Panc1 (cell line): ENCODE results near the gene FRMPD2. TPM values are rescaled to one million over a fixed set of nuclear protein-coding genes. Genes with fewer than 3 reads are reported as not detected.

Experiments
- ATAC-seq: fragments of 200-7000 bp; cut with Tn5 transposase; 2 replicates; pipeline ENCODE4 v1.9.1; 2020; ENCODE audit warnings: mild to moderate bottlenecking, moderate library complexity
- BruUV-seq: library from RNA; stranded (reverse); fragments of 400-500 nt; replicated peaks from 2 replicates; lab custom pipeline; 2021; lab: Mats Ljungman, UMichigan
- CTCF ChIA-PET: fragments of 300-600 bp; sonication (Branson Sonifier 250); formaldehyde crosslinking; loops from one replicate; lab custom pipeline; 2022; ENCODE audit warnings: antibody characterized with exemption; lab: Charles Lee
- POLR2A ChIA-PET: fragments of 300-600 bp; sonication (Branson Sonifier 250); formaldehyde crosslinking; loops from one replicate; lab custom pipeline; 2022; ENCODE audit warnings: antibody characterized with exemption; lab: Charles Lee
- DNase-seq: peaks from one replicate; pipeline ENCODE4 v3.0.0-alpha.2; 2010; ENCODE audit warnings: low read depth, low spot score
- H3K27ac ChIP-seq: 2 replicates; pipeline ENCODE4 v1.5.1; 2011; ENCODE audit warnings: mild to moderate bottlenecking, low read length, inconsistent platforms
- H3K27me3 ChIP-seq: fragments of 200-500 bp; sonication (Bioruptor generic); 2 replicates; pipeline ENCODE4 v1.6.0; 2014; ENCODE audit warnings: low read length, inconsistent platforms; ENCODE audit not compliant: control insufficient read depth, insufficient read depth
- H3K36me3 ChIP-seq: fragments of 200-500 bp; sonication (Bioruptor generic); 2 replicates; pipeline ENCODE4 v1.5.1; 2014; ENCODE audit warnings: inconsistent platforms, mild to moderate bottlenecking, low read length, moderate library complexity; ENCODE audit not compliant: control insufficient read depth, insufficient read depth
- H3K4me1 ChIP-seq: 2 replicates; pipeline ENCODE4 v1.5.1; 2011; ENCODE audit warnings: inconsistent platforms, mild to moderate bottlenecking, low read length, moderate library complexity; ENCODE audit not compliant: control insufficient read depth, insufficient read depth
- H3K4me3 ChIP-seq, 2 experiments: 2 replicates each; pipeline ENCODE4 v1.5.1; 2011 to 2012; ENCODE audit warnings: low read depth in 2 of 2, low read length in 2 of 2, mild to moderate bottlenecking in 2 of 2, inconsistent platforms in 1 of 2, moderate library complexity in 1 of 2
- H3K9me3 ChIP-seq: fragments of 200-500 bp; sonication (Bioruptor generic); 2 replicates; pipeline ENCODE4 v1.5.1; 2014; ENCODE audit warnings: low read depth, mild to moderate bottlenecking, inconsistent platforms, low read length, moderate library complexity; ENCODE audit not compliant: control insufficient read depth, insufficient read depth
- CTCF ChIP-seq: fragments of 450-650 bp; IDR thresholded peaks from 2 replicates; pipeline ENCODE4 v1.5.1; 2017; ENCODE audit warnings: mild to moderate bottlenecking
- POLR2AphosphoS5 ChIP-seq: IDR thresholded peaks from 2 replicates; pipeline ENCODE4 v1.6.1; 2012; ENCODE audit warnings: mild to moderate bottlenecking, low read depth, low read length, moderate library complexity
- REST ChIP-seq, 2 experiments: IDR thresholded peaks; 2 replicates each; pipeline ENCODE4 v1.6.1; 2011 to 2012; ENCODE audit warnings: low read depth in 2 of 2, control low read depth in 1 of 2, low read length in 1 of 2, mild to moderate bottlenecking in 1 of 2, moderate library complexity in 1 of 2; ENCODE audit not compliant: insufficient read depth in 1 of 2
- SIN3A ChIP-seq: IDR thresholded peaks from 2 replicates; pipeline ENCODE4 v1.6.1; 2012; ENCODE audit warnings: low read depth, mild to moderate bottlenecking, low read length, moderate library complexity, borderline replicate concordance; ENCODE audit not compliant: insufficient read depth
- TCF7L2 ChIP-seq: IDR thresholded peaks from 2 replicates; pipeline ENCODE4 v1.6.1; 2011; ENCODE audit warnings: mild to moderate bottlenecking, low read depth, low read length, inconsistent platforms
- in situ Hi-C: cut with HindIII; loops from 2 replicates; pipeline ENCODE4 v1.10.0; 2016; ENCODE audit warnings: low sequenced_read_pairs, low pct_unique_long_range_greater_than_20kb
- intact Hi-C: fragments of 100-400 bp; cut with micrococcal nuclease; formaldehyde crosslinking; loops from one replicate; pipeline ENCODE4 v1.10.0; 2022; ENCODE audit not compliant: unreplicated experiment
- total RNA-seq: library from RNA; stranded (reverse); gene quantifications from one replicate; pipeline ENCODE4 v1.2.1, GENCODE V29; 2021; ENCODE audit not compliant: unreplicated experiment

FRMPD2 gene
- total RNA-seq, 1 experiment from 2014 or later = not detected

GRCh38 chr10:48224979-48225560 lies 49.4 kb downstream of the FRMPD2 start:
- Histone ChIP-seq H3K36me3 (no peaks in the 10 kb centered on the region), H3K27me3 (peaks cover 19% of the 10 kb centered on the region), H3K27ac (no peak overlapping the region), H3K9me3 (no peaks in the 10 kb centered on the region), H3K4me3 (no peak overlapping the region), H3K4me1 (no peaks in the 10 kb centered on the region)
- TF ChIP-seq CTCF (no peak), POLR2AphosphoS5 (no peak), TCF7L2 (no peak), REST (IDR thresholded peaks at IDR 0.05; ENCODE audit: insufficient read depth in 1 of 2, low read depth in 2 of 2, low read length in 1 of 2) (no peak)
- ATAC-seq (no peak), DNase-seq (no peak)
- in situ Hi-C loops (no loop called here), intact Hi-C loops (no loop called here)
- CTCF ChIA-PET = no interaction called here
- no TSS peak for BruUV-seq
- POLR2A ChIA-PET = interaction anchor here (0.6 kb wide), 1 partner anchor 592 kb away, joined by 4 read pairs; no protein-coding TSS in a partner anchor

GRCh38 chr10:48224296-48224695 lies 50.2 kb downstream of the FRMPD2 start:
- Histone ChIP-seq H3K36me3 (no peaks in the 10 kb centered on the region), H3K27me3 (peaks cover 19% of the 10 kb centered on the region), H3K9me3 (no peaks in the 10 kb centered on the region), H3K27ac (no peak overlapping the region), H3K4me3 (no peak overlapping the region), H3K4me1 (no peaks in the 10 kb centered on the region)
- no peak for ATAC-seq
- DNase-seq = no peak
- ChIA-PET CTCF (no interaction called here), POLR2A (no interaction called here)
- TF ChIP-seq CTCF = no peak
- TF ChIP-seq POLR2AphosphoS5 = no peak
- TF ChIP-seq REST (IDR thresholded peaks at IDR 0.05; ENCODE audit: insufficient read depth in 1 of 2, low read depth in 2 of 2, low read length in 1 of 2) = no peak
- no peak for TF ChIP-seq SIN3A
- no peak for TF ChIP-seq TCF7L2
- intact Hi-C loops = no loop called here
- no TSS peak for BruUV-seq
- in situ Hi-C loops = no loop called here
